Aorta (tissue), 5 donors: ENCODE results near the gene MARCHF3. TPM values are rescaled to one million over a fixed set of nuclear protein-coding genes. Genes with fewer than 3 reads are reported as not detected.

Experiments
- ATAC-seq: fragments of 200-7000 bp; cut with Tn5 transposase; one replicate; pipeline ENCODE4 v1.9.1; 2022; ENCODE audit warnings: moderate library complexity; ENCODE audit not compliant: low FRiP score
- DNase-seq, 2 donors: peaks; one replicate each; pipeline ENCODE4 v3.0.0-alpha.2; 2020
- H3K27ac ChIP-seq, 2 donors: one replicate each; pipeline ENCODE4 v1.5.1; 2013; ENCODE audit warnings: low read length in 2 of 2, mild to moderate bottlenecking in 2 of 2, moderate library complexity in 2 of 2, control low read depth in 1 of 2, inconsistent platforms in 1 of 2, low read depth in 1 of 2
- H3K27me3 ChIP-seq, 2 donors: one replicate each; pipeline ENCODE4 v1.6.1; 2013; ENCODE audit warnings: control low read depth in 1 of 2, low read length in 1 of 2, mild to moderate bottlenecking in 1 of 2, moderate library complexity in 1 of 2; ENCODE audit not compliant: insufficient read depth in 2 of 2, control insufficient read depth in 1 of 2
- H3K36me3 ChIP-seq, 2 donors: one replicate each; pipeline ENCODE4 v1.6.1; 2013; ENCODE audit warnings: control low read depth in 1 of 2, low read length in 1 of 2, mild to moderate bottlenecking in 1 of 2; ENCODE audit not compliant: insufficient read depth in 2 of 2, control insufficient read depth in 1 of 2
- H3K4me1 ChIP-seq, 2 donors: one replicate each; pipeline ENCODE4 v1.6.1; 2013; ENCODE audit warnings: low read length in 2 of 2, control low read depth in 1 of 2, mild to moderate bottlenecking in 1 of 2, moderate library complexity in 1 of 2; ENCODE audit not compliant: insufficient read depth in 2 of 2, control insufficient read depth in 1 of 2
- H3K4me3 ChIP-seq, 2 donors: one replicate each; pipeline ENCODE4 v1.5.1; 2013; ENCODE audit warnings: low read length in 2 of 2, control low read depth in 1 of 2, mild to moderate bottlenecking in 1 of 2
- H3K9me3 ChIP-seq: one replicate; pipeline ENCODE4 v1.6.1; 2013; ENCODE audit warnings: mild to moderate bottlenecking, low read length; ENCODE audit not compliant: control insufficient read depth
- WGBS, 2 donors: extraction: QIAGEN DNeasy Blood & Tissue Kit; methylation state at CpG; one replicate each; pipeline ENCODE4 v1.1.7; 2013; 5-methylcytosine and 5-hydroxymethylcytosine counted together
- intact Hi-C, 2 donors: fragments of 100-400 bp; cut with DNase I; formaldehyde crosslinking; loops; one replicate each; pipeline versions ENCODE4 v1.14.2 to v1.15.0; 2022
- polyA plus RNA-seq, 2 donors: library from polyadenylated mRNA; stranded (reverse); fragments of 200-250 nt; gene quantifications; one replicate each; pipeline ENCODE4 v1.2.3, GENCODE V29; 2013
- total RNA-seq, 2 donors: library from RNA; stranded (reverse); fragmentation: NEBNext Ultra II Directional; extraction: Animal tissue kit (Norgen Biotek cat#: 25700); gene quantifications; one replicate each; pipeline ENCODE4 v1.2.1, GENCODE V29; 2021
- donor health status: healthy with polysubstance abuse.
- donor health status: Bipolar disorder and iron deficiency.
- donor health status: DM: no; HTN: no; CAD: no.
- donor health status: DM: no; HTN: no; CAD: no.
- donor health status: DM: yes; HTN: yes; CAD: no.

MARCHF3 gene
- total and polyA plus RNA-seq, 4 donors = 0.38 to 23.1 (median 11.0) TPM

DNA sequence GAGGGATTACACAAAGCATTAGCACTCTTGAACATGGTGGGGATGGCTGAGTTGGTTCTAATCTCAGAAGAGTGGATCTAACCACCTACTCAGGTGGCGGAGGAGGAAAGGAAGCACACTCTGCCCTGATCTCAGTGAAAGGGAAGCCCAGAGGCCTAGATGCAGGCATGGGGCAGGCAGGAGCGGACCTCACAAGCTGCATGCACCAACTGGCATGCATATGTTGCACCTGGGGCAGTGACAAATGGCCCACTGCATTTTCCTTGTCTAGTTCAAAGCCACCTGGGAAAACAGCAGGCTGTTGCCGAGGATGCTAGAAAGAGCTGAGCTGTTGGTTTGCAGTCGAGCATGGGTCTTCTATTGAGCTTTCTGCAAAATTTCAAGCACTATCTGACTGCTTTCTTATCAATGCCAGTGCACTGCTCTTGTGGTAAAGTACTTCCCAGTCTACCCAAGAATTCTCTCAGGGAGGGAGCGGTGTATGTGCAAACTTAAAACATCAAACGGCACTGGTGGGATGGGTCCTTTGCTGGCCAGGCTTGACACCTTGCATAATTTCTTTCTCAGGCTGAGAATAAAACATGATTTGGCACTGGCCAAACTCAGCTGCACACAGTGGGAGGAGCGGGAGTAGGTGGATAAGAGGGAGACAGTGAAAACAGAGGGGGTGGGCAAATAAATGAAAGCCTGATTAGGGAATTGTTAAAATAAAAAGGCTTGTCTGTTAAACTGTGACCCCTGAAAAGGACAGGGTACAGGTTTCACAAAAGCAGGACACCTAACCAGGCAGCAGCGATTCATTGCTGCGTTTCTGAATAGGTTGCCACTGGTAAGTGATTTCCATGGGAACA is 108.9 kb downstream of the MARCHF3 start:
- Histone ChIP-seq H3K4me3 (no peak overlapping the region), H3K36me3 (no peaks in the 10 kb centered on the region), H3K27me3 (no peaks in the 10 kb centered on the region), H3K4me1 (peaks cover 0 to 1% of the 10 kb centered on the region in 2 donors), H3K9me3 (no peaks in the 10 kb centered on the region), H3K27ac (no peak overlapping the region)
- DNase-seq (no peak), ATAC-seq (no peak)
- intact Hi-C loops = no loop called here
- 78 to 81% methylated on average over 9 of the region's 9 CpGs for WGBS, 2 donors

DNA sequence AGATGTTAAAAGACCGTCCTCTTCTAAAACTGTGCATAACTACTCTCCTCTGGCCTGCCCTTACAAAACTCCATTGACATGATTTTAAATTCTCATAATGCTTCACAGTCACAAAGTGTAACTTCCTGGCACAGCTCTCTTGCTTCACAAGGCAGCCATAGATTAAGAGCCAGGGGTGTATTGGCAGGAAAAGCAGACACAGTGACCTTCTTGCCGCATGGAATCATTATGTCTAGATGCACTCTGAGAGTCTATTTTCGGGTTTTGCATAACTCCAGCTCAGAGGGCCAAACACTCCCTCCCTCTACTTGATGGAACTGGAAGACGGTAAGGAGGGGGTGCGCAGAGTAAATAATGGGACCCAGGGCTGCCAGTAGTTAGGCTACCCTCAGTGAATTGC is 110.1 kb downstream of the MARCHF3 start:
- DNase-seq (peak in 1 of 2 donors; percentile 42), ATAC-seq (peak; percentile 69)
- H3K27ac ChIP-seq = no peak overlapping the region
- H3K4me3 ChIP-seq = no peak overlapping the region
- H3K4me1 ChIP-seq = peaks cover 0 to 1% of the 10 kb centered on the region in 2 donors
- no peaks in the 10 kb centered on the region for H3K36me3 ChIP-seq
- no peaks in the 10 kb centered on the region for H3K27me3 ChIP-seq
- no peaks in the 10 kb centered on the region for H3K9me3 ChIP-seq
- 10 to 11% methylated on average over 5 of the region's 5 CpGs for WGBS, 2 donors
- intact Hi-C loops = no loop called here

DNA sequence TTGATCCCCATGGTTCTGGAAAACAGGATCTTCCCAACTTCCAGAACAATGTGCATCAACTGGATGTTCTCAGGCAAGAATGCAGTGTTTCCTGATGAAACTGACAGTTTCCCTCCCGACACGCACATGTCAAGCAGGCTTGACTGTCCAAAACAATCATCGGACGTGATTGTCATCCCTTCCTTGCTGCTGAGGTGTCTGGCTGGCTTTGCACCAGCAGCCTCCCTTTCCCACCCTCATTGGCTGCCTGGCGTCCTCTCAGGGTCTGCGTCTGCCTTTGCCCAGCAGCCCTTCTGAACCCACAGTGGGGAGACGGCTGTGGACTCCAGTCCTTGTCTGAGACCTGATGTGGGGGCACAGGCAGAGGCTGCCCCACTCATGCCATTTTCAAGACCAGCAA is 110.8 kb downstream of the MARCHF3 start:
- Histone ChIP-seq H3K27me3 (no peaks in the 10 kb centered on the region), H3K4me1 (peaks cover 0 to 1% of the 10 kb centered on the region in 2 donors), H3K9me3 (no peaks in the 10 kb centered on the region), H3K4me3 (no peak overlapping the region), H3K27ac (no peak overlapping the region), H3K36me3 (no peaks in the 10 kb centered on the region)
- DNase-seq (no peak), ATAC-seq (no peak)
- intact Hi-C loops = no loop called here
- 19 to 25% methylated on average over 7 of the region's 7 CpGs for WGBS, 2 donors

DNA sequence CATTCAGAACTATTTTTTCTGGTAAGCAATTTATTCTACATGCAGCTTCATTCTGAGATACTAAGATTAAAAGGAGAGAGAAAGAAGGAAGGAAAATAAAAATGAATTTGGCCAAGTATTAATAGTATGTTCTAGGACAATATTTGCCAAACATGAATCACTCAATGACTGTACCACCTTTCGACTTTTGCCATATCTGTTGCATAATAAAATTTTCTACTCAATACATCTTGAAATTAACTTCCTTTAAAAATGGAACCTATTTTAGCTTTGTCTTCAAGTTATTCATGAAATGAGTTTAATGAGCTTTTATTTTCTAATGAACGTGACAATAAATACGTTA is 111.8 kb downstream of the MARCHF3 start:
- intact Hi-C loops = no loop called here
- DNase-seq = no peak

DNA sequence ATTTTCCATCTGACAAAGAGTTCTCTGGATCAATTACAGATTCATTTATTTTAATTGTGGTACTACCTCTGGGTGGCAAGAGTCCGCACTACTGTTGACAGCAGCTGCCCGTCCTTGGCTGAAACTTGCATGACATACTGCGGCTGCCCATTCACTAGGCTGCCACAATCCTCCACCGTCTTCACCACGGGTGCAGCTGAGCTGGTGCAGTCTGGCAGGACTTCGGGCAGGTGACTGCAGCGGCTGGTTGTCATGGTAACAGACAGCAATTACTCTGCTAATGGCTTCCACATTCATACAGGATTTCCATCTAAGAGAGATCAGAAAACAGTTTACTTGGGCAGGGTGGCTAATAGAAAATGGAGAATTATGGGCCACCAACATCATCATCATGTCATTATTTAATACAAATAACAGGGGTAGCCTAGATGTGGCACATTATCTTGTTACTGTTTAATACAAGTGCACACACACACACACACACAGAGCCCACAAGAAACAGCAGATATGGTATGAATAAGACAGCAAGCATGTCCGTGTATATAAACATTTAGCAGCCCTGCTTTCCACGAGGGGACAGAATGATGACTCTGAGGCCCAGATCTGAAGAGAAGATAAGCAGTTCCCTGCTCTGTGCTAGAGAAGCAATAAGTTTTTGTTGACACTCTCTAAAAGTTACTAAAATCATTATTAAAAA is 112.3 kb downstream of the MARCHF3 start:
- peaks cover 0 to 1% of the 10 kb centered on the region in 2 donors for H3K4me1 ChIP-seq
- ATAC-seq (no peak), DNase-seq (no peak)
- H3K36me3 ChIP-seq = no peaks in the 10 kb centered on the region
- no peak overlapping the region for H3K4me3 ChIP-seq
- H3K27me3 ChIP-seq = no peaks in the 10 kb centered on the region
- WGBS, 2 donors = 66 to 67% methylated on average over 9 of the region's 9 CpGs
- H3K9me3 ChIP-seq = no peaks in the 10 kb centered on the region
- no peak overlapping the region for H3K27ac ChIP-seq
- intact Hi-C loops = no loop called here

More for the DNA sequence above, 111.8 kb downstream of the MARCHF3 start:
- Histone ChIP-seq H3K4me3 (no peak overlapping the region), H3K4me1 (peaks cover 0 to 1% of the 10 kb centered on the region in 2 donors), H3K36me3 (no peaks in the 10 kb centered on the region), H3K27ac (no peak overlapping the region), H3K27me3 (no peaks in the 10 kb centered on the region), H3K9me3 (no peaks in the 10 kb centered on the region)
- 67 to 69% methylated on average over 3 of the region's 3 CpGs for WGBS, 2 donors
- ATAC-seq = no peak

DNA sequence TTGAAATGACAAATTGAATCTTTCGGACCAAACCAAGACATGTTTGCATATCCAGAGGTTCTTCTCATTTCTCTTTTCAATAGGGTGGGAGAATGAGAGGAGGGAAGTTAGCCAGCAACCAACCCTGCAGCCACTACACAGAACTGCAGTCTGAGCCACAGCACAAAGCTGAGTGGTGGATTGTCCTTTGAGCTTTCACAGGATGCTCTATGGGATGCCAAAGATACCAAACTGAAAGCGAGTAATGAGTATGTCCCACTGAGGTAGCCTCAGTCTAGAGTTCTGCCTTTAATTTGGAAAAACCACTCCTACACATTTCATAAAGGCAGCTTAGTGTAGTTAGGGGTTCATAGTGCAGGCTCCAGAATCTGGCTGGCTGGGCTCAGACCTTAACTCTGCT is 114.9 kb downstream of the MARCHF3 start:
- H3K4me1 ChIP-seq = peaks cover 0 to 1% of the 10 kb centered on the region in 2 donors
- 90 to 93% methylated on average over 2 of the region's 2 CpGs for WGBS, 2 donors
- intact Hi-C loops = no loop called here
- DNase-seq (no peak), ATAC-seq (no peak)
- H3K27ac ChIP-seq = no peak overlapping the region
- no peaks in the 10 kb centered on the region for H3K9me3 ChIP-seq
- no peak overlapping the region for H3K4me3 ChIP-seq
- no peaks in the 10 kb centered on the region for H3K27me3 ChIP-seq
- H3K36me3 ChIP-seq = no peaks in the 10 kb centered on the region

DNA sequence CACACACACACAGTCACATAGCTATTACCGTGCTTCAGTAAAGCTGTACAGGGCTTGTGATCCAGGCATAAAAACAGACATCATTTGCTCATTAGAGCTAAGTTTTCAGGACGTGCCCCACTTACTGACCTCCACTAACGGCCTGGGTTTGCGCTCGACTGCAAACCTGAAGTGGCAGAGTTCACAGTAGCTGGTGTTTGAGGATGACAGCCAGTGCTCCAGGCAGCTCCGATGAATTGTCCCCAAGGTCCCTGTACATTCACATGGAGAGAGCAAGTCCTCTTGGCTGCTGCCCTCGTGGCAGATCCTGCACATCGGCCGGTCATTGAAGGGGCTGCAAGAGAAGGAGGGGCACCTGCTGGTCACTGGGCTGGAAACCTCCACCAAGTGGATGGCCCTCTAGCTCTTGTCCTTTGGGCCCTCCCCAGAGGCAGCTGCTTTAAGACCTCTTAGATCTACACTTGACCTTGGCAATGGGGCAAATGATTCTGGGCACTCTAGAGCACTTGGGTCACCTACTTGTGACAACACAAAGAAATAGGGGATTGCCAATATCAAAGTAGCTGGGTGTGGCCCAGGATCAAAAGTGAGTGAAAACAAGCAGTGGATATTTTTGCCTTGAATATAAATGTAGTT is 115.4 kb downstream of the MARCHF3 start:
- Histone ChIP-seq H3K36me3 (no peaks in the 10 kb centered on the region), H3K4me1 (peaks cover 0 to 1% of the 10 kb centered on the region in 2 donors), H3K27ac (no peak overlapping the region), H3K9me3 (no peaks in the 10 kb centered on the region), H3K27me3 (no peaks in the 10 kb centered on the region), H3K4me3 (no peak overlapping the region)
- 80 to 92% methylated on average over 9 of the region's 9 CpGs for WGBS, 2 donors
- intact Hi-C loops = no loop called here
- ATAC-seq (no peak), DNase-seq (no peak)

DNA sequence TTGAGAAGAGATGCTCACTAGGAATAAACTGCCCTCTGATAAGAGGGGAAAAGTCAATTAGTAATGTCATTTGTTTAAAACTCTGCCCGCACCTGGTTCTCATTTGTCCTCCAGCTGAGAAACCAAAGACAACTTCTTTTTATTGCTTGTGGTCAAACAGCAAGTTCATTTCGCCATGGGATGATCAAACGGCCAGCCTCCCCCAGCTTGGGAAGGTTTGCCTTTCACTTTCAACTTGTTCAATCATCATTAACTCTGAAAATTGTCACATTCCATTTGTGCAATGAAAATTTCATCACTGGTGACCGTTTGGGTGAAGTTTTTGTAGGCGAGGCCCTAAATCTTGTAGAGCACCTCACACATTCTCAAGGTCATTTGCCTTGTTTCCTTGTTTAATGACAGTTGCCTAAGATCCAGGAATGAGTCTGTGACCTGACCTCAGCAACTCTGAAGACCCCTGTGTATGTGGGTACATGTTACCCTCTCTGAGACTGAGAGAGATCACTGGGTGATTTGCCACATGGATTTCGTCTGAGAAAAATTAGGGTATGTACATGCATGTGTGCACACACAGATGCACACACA is 117.7 kb downstream of the MARCHF3 start:
- no peaks in the 10 kb centered on the region for H3K4me1 ChIP-seq
- no peak overlapping the region for H3K27ac ChIP-seq
- ATAC-seq (no peak), DNase-seq (no peak)
- no peak overlapping the region for H3K4me3 ChIP-seq
- no peaks in the 10 kb centered on the region for H3K27me3 ChIP-seq
- H3K9me3 ChIP-seq = no peaks in the 10 kb centered on the region
- intact Hi-C loops = no loop called here
- 94% methylated on average over 6 of the region's 6 CpGs for WGBS, 2 donors
- H3K36me3 ChIP-seq = no peaks in the 10 kb centered on the region
